PC-3 (cell line): ENCODE results near the gene STAT4. TPM values are rescaled to one million over a fixed set of nuclear protein-coding genes. Genes with fewer than 3 reads are reported as not detected.

Experiments
- ATAC-seq: fragments of 200-7000 bp; cut with Tn5 transposase; 2 replicates; pipeline ENCODE4 v1.9.1; 2020; ENCODE audit warnings: mild to moderate bottlenecking, moderate library complexity
- BruUV-seq: library from RNA; stranded (reverse); fragments of 400-500 nt; replicated peaks from 2 replicates; lab custom pipeline; 2021; lab: Mats Ljungman, UMichigan
- CTCF ChIA-PET: fragments of 300-600 bp; sonication (Branson Sonifier 250); formaldehyde crosslinking; loops from one replicate; lab custom pipeline; 2022; ENCODE audit warnings: antibody characterized with exemption; lab: Charles Lee
- POLR2A ChIA-PET: fragments of 300-600 bp; sonication (Branson Sonifier 250); formaldehyde crosslinking; loops from one replicate; lab custom pipeline; 2022; ENCODE audit warnings: antibody characterized with exemption; ENCODE audit not compliant: unreplicated experiment; lab: Charles Lee
- DNase-seq: peaks from one replicate; pipeline ENCODE4 v3.0.0-alpha.2; 2015
- H2AFZ ChIP-seq: fragments of 300-600 bp; sonication (generic); 2 replicates; pipeline ENCODE4 v1.6.0; 2016; ENCODE audit warnings: antibody characterized with exemption, low read length
- H3F3A ChIP-seq: fragments of 300-600 bp; sonication (generic); one replicate; pipeline ENCODE4 v1.6.0; 2017; ENCODE audit warnings: antibody characterized with exemption, low read length, control low read depth, mild to moderate bottlenecking; ENCODE audit not compliant: unreplicated experiment
- H3K27ac ChIP-seq: fragments of 300-600 bp; sonication (generic); 2 replicates; pipeline ENCODE4 v1.5.1; 2016; ENCODE audit warnings: mild to moderate bottlenecking, low read length
- H3K27me3 ChIP-seq: fragments of 300-600 bp; sonication (generic); 2 replicates; pipeline ENCODE4 v1.6.1; 2016; ENCODE audit warnings: low read length, mixed read lengths
- H3K36me3 ChIP-seq: fragments of 300-600 bp; sonication (generic); 2 replicates; pipeline ENCODE4 v1.6.1; 2016; ENCODE audit warnings: low read depth, mixed run types, low read length, mixed read lengths
- H3K4me1 ChIP-seq: fragments of 300-600 bp; sonication (generic); 2 replicates; pipeline ENCODE4 v1.5.1; 2016; ENCODE audit warnings: low read length; ENCODE audit not compliant: insufficient read depth
- H3K4me2 ChIP-seq: fragments of 300-600 bp; sonication (generic); 2 replicates; pipeline ENCODE4 v1.6.0; 2016; ENCODE audit warnings: low read length
- H3K4me3 ChIP-seq: fragments of 300-600 bp; sonication (generic); 2 replicates; pipeline ENCODE4 v1.5.1; 2016; ENCODE audit warnings: mild to moderate bottlenecking, low read length, mixed read lengths
- H3K79me2 ChIP-seq: fragments of 300-600 bp; sonication (generic); 2 replicates; pipeline ENCODE4 v1.6.1; 2017; ENCODE audit warnings: low read length, mixed read lengths
- H3K9ac ChIP-seq: fragments of 300-600 bp; sonication (generic); 2 replicates; pipeline ENCODE4 v1.6.0; 2016; ENCODE audit warnings: mild to moderate bottlenecking, low read length
- H3K9me2 ChIP-seq: fragments of 300-600 bp; sonication (generic); replicated peaks from 2 replicates; pipeline ENCODE4 v1.6.1; 2016; ENCODE audit warnings: mixed run types, low read length, mixed read lengths
- H3K9me3 ChIP-seq: fragments of 300-600 bp; sonication (generic); 2 replicates; pipeline ENCODE4 v1.6.1; 2016; ENCODE audit warnings: low read length, mixed read lengths
- H4K20me1 ChIP-seq: fragments of 300-600 bp; sonication (generic); 2 replicates; pipeline ENCODE4 v1.6.1; 2016; ENCODE audit warnings: low read length, mixed read lengths
- EZH2 ChIP-seq: fragments of 300-600 bp; sonication (generic); IDR thresholded peaks from one replicate; pipeline ENCODE4 v1.6.1; 2017; ENCODE audit warnings: antibody characterized with exemption, mild to moderate bottlenecking, low read length; ENCODE audit not compliant: unreplicated experiment
- EZH2phosphoT487 ChIP-seq: fragments of 300-600 bp; sonication (generic); IDR thresholded peaks from 2 replicates; pipeline ENCODE4 v1.6.1; 2018; ENCODE audit warnings: mild to moderate bottlenecking, antibody characterized with exemption, low read length, borderline replicate concordance
- intact Hi-C: fragments of 100-400 bp; cut with micrococcal nuclease; formaldehyde crosslinking; loops from 2 replicates; pipeline ENCODE4 v1.9.0; 2023
- total RNA-seq: library from RNA; depleted of rRNA; stranded (reverse); fragments of >200 nt; gene quantifications from 2 replicates; pipeline ENCODE4 v1.2.3, GENCODE V29; 2014
- TF ChIP-seq, protein P1 (sequence below): fragments of 300-600 bp; sonication (generic); conservative IDR thresholded peaks from 2 replicates; pipeline ENCODE4 v1.5.1; 2017; ENCODE audit warnings: antibody characterized with exemption, low read depth, mild to moderate bottlenecking, low read length

Gene STAT4
- total RNA-seq, 1 experiment from 2014 or later: 1.6 TPM

DNA sequence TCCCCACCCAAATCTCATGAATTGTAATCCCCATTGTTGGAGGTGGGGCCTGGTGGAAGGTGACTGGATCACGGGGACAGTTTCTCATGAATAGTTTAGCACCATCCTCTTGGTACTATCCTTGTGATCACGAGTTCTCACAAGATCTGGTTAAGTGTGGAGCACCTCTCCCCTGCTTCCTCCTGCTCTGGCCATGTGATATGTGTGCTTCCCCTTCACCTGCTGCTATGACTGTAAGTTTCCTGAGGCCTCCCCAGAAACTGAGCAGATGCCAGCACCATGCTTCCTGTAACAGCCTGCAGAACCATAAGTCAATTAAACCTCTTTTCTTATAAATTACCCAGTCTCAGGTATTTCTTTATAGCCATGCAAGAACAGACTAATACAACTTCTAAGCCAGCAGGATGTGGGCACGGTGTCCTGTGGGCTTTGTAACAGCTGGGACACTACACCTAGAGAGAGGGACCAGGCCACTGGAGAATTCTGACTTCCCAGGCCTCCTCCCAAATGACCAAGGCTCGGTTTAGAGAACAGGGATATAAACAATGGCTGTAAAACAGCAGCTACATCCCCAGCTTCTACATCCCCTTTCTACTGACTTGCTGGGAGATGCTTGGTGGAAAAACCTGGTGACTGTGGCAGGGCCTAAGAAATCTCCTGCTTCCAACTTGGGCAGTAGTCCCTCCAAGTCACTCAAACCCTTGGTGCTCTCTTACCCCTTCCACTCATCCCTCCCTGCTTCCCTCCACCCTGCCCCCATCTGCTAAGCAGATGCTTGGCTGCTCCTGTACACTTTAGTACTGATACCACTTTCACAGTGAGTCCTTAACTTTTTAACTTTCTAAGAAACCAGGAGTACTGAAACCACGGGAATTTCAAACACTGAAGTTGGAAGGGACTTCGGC lies 147.1 kb downstream of the STAT4 start:
- DNase-seq (no peak), ATAC-seq (no peak)
- Histone ChIP-seq H3K9me2 (no peaks in the 10 kb centered on the region), H3K9me3 (no peaks in the 10 kb centered on the region), H3K27ac (no peak overlapping the region), H3K36me3 (peaks cover 96% of the 10 kb centered on the region), H2AFZ (no peak overlapping the region), H3K4me2 (no peak overlapping the region), H3F3A (no peaks in the 10 kb centered on the region), H3K9ac (no peak overlapping the region), H3K4me1 (no peaks in the 10 kb centered on the region), H3K79me2 (no peaks in the 10 kb centered on the region), H3K4me3 (no peak overlapping the region), H4K20me1 (no peaks in the 10 kb centered on the region), H3K27me3 (no peaks in the 10 kb centered on the region)
- intact Hi-C loops: no loop called here
- TF ChIP-seq EZH2phosphoT487 (no peak), EZH2 (no peak)
- TF ChIP-seq, protein P1, sequence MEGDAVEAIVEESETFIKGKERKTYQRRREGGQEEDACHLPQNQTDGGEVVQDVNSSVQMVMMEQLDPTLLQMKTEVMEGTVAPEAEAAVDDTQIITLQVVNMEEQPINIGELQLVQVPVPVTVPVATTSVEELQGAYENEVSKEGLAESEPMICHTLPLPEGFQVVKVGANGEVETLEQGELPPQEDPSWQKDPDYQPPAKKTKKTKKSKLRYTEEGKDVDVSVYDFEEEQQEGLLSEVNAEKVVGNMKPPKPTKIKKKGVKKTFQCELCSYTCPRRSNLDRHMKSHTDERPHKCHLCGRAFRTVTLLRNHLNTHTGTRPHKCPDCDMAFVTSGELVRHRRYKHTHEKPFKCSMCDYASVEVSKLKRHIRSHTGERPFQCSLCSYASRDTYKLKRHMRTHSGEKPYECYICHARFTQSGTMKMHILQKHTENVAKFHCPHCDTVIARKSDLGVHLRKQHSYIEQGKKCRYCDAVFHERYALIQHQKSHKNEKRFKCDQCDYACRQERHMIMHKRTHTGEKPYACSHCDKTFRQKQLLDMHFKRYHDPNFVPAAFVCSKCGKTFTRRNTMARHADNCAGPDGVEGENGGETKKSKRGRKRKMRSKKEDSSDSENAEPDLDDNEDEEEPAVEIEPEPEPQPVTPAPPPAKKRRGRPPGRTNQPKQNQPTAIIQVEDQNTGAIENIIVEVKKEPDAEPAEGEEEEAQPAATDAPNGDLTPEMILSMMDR: no peak
- CTCF ChIA-PET: no interaction called here
- no TSS peak for BruUV-seq
- POLR2A ChIA-PET: no interaction called here

GRCh38 chr2:191001624-191002023 lies 149.2 kb downstream of the STAT4 start:
- Histone ChIP-seq H3K4me2 (no peak overlapping the region), H3K27me3 (no peaks in the 10 kb centered on the region), H3K79me2 (no peaks in the 10 kb centered on the region), H3K9me2 (no peaks in the 10 kb centered on the region), H3F3A (no peaks in the 10 kb centered on the region), H3K9ac (no peak overlapping the region), H3K4me1 (no peaks in the 10 kb centered on the region), H3K27ac (no peak overlapping the region), H3K36me3 (peaks cover 92% of the 10 kb centered on the region), H3K9me3 (no peaks in the 10 kb centered on the region), H3K4me3 (no peak overlapping the region), H2AFZ (no peak overlapping the region), H4K20me1 (no peaks in the 10 kb centered on the region)
- ATAC-seq (no peak), DNase-seq (no peak)
- intact Hi-C loops: no loop called here
- ChIA-PET POLR2A (no interaction called here), CTCF (no interaction called here)
- TF ChIP-seq EZH2phosphoT487 (no peak), EZH2 (no peak)
- TF ChIP-seq, protein P1: no peak
- no TSS peak for BruUV-seq

DNA sequence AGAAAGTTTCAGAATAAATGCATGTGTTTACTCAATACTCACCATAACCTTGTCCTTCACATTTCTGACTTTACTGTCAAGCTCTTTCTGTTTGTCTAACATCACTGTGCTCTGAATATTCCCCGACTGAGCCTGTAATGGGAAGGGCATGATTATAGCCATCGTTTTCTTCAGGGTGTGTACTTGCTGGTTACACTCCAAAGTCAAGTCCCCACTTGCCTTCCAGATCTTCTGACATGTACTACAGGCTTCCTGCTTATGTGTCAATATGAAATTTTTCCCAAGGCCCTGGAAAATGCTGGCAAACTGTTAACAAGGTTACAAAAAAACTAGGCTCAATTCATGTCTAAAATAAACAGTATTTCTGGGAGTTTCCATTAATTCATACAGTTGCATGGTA lies 149.8 kb downstream of the STAT4 start:
- H3K9ac ChIP-seq: no peak overlapping the region
- no peak for ATAC-seq
- intact Hi-C loops: no loop called here
- TF ChIP-seq, protein P1: no peak
- H3K4me2 ChIP-seq: no peak overlapping the region
- peaks cover 91% of the 10 kb centered on the region for H3K36me3 ChIP-seq
- H3K4me1 ChIP-seq: no peaks in the 10 kb centered on the region
- no peaks in the 10 kb centered on the region for H4K20me1 ChIP-seq
- no peak overlapping the region for H3K4me3 ChIP-seq
- H3F3A ChIP-seq: no peaks in the 10 kb centered on the region
- H3K27ac ChIP-seq: no peak overlapping the region
- no peaks in the 10 kb centered on the region for H3K9me3 ChIP-seq
- H3K9me2 ChIP-seq: no peaks in the 10 kb centered on the region
- no peaks in the 10 kb centered on the region for H3K79me2 ChIP-seq
- H3K27me3 ChIP-seq: no peaks in the 10 kb centered on the region
- DNase-seq: no peak
- no TSS peak for BruUV-seq
- CTCF ChIA-PET: no interaction called here
- no peak overlapping the region for H2AFZ ChIP-seq
- POLR2A ChIA-PET: no interaction called here
